ENCODE data around the gene DNAJB13.
A peak's percentile ranks its signal among the peaks of the same experiment; 100 is the strongest.

DNAJB13 gene, protein sequence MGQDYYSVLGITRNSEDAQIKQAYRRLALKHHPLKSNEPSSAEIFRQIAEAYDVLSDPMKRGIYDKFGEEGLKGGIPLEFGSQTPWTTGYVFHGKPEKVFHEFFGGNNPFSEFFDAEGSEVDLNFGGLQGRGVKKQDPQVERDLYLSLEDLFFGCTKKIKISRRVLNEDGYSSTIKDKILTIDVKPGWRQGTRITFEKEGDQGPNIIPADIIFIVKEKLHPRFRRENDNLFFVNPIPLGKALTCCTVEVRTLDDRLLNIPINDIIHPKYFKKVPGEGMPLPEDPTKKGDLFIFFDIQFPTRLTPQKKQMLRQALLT

DNA sequence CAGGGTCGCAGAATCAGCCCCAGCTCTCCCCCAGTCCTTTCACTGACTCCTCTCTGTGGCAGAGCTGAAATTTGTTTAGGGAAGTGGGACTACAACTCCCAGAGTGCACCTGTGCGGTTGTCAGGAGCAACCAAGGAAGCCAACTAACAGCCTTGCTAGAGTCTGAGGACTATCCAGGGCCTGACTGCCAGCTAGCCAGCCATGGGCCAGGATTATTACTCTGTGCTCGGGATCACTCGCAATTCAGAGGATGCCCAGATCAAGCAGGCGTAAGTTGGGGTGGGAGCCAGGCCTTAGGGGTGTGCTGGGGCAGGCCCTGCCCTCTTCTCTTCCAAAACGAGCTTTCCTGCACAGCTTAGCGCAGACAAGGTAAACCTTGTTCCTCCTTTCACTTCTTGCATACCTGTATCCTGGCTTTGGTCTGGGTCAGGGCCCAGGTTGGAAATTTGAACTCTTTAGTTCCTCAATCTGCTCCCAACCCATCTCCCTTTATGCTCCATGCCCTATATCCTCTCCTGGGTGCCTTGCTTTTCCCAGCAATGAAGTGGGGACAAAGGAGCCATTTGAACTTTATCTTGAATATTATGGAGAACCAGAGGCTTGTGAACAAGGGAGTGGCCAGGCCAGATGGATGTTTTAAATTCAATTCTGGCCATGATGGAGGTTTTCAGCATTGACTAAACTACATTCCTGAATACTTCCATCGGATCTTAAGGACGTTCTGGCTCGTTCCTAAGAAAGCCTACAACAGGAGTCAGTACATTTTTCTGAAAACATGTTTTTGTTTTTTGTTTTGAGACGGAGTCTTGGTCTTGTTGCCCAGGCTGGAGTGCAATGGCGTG is at the start of gene DNAJB13:
Gene DNAJB13 (plus strand): TSS at position 158 of the 842 bp plus-strand sequence. CDS start 44 bp downstream, at position 202.
- Histone ChIP-seq H3K4me1 (ENCODE audit: control insufficient read depth, insufficient read depth, low read length) (peaks cover 4% of the 10 kb centered on the region), H3K9ac (ENCODE audit: low read length) (no peak within 1 kb of the TSS), H3K36me3 (ENCODE audit: control insufficient read depth, insufficient read depth, low read length, severe bottlenecking) (no peaks in the 10 kb centered on the region), H3K9me3 (ENCODE audit: control insufficient read depth, low read length) (peaks cover 8% of the 10 kb centered on the region), H3K27me3 (replicated peaks; ENCODE audit: control insufficient read depth, insufficient read depth, low read length) (no peaks in the 10 kb centered on the region), H3K4me3 (ENCODE audit: low read length) (no peak within 1 kb of the TSS)
- peak; percentile 18 for DNase-seq (ENCODE audit: low read depth)

- peaks cover 25% of the 10 kb centered on the region for H3K36me3 ChIP-seq (ENCODE audit: control insufficient read depth, insufficient read depth, low read length, severe bottlenecking)
- H3K4me1 ChIP-seq (ENCODE audit: control insufficient read depth, insufficient read depth, low read length), result no peaks in the 10 kb centered on the region
- no peak overlapping the region for H3K9ac ChIP-seq (ENCODE audit: low read length)
- H3K9me3 ChIP-seq (ENCODE audit: control insufficient read depth, low read length), result no peaks in the 10 kb centered on the region
- no peaks in the 10 kb centered on the region for H3K27me3 ChIP-seq (replicated peaks; ENCODE audit: control insufficient read depth, insufficient read depth, low read length)
- no peak overlapping the region for H3K4me3 ChIP-seq (ENCODE audit: low read length)
- DNase-seq (ENCODE audit: low read depth), result no peak
Measured at GRCh38 chr11:73902303-73902702, 48.5 kb upstream of the DNAJB13 start.

- H3K4me1 ChIP-seq (ENCODE audit: control insufficient read depth, insufficient read depth, low read length), result peaks cover 1% of the 10 kb centered on the region
- H3K36me3 ChIP-seq (ENCODE audit: control insufficient read depth, insufficient read depth, low read length, severe bottlenecking), result peaks cover 20% of the 10 kb centered on the region
- no peaks in the 10 kb centered on the region for H3K27me3 ChIP-seq (replicated peaks; ENCODE audit: control insufficient read depth, insufficient read depth, low read length)
- H3K9ac ChIP-seq (ENCODE audit: low read length), result no peak overlapping the region
- H3K4me3 ChIP-seq (ENCODE audit: low read length), result no peak overlapping the region
- H3K9me3 ChIP-seq (ENCODE audit: control insufficient read depth, low read length), result no peaks in the 10 kb centered on the region
- peak; percentile 8 for DNase-seq (ENCODE audit: low read depth)
Measured at GRCh38 chr11:73907191-73907590, 43.6 kb upstream of the DNAJB13 start.

DNA sequence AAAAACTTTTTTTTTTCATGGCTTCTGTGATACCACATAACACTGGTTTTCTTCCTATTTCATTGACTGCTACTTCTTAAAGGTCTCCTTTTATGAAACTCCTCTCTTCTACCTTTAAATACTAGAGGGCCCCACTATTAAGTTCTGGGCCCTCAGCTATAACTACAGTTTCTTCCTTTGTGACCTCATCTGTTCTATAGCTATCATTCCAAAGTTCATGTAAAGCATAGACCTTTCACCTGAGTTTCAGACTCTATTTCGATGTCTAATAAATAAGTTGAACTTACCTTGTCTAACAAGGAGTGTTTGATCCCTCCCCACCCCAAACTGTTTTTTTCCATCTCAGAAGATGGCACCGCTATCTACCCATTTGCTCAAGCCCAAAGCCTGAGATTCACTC is 38.8 kb upstream of the DNAJB13 start:
- H3K36me3 ChIP-seq (ENCODE audit: control insufficient read depth, insufficient read depth, low read length, severe bottlenecking), result peaks cover 40% of the 10 kb centered on the region
- peaks cover 4% of the 10 kb centered on the region for H3K4me1 ChIP-seq (ENCODE audit: control insufficient read depth, insufficient read depth, low read length)
- no peak for DNase-seq (ENCODE audit: low read depth)
- H3K9ac ChIP-seq (ENCODE audit: low read length), result no peak overlapping the region
- H3K27me3 ChIP-seq (replicated peaks; ENCODE audit: control insufficient read depth, insufficient read depth, low read length), result no peaks in the 10 kb centered on the region
- H3K9me3 ChIP-seq (ENCODE audit: control insufficient read depth, low read length), result no peaks in the 10 kb centered on the region
- no peak overlapping the region for H3K4me3 ChIP-seq (ENCODE audit: low read length)

DNA sequence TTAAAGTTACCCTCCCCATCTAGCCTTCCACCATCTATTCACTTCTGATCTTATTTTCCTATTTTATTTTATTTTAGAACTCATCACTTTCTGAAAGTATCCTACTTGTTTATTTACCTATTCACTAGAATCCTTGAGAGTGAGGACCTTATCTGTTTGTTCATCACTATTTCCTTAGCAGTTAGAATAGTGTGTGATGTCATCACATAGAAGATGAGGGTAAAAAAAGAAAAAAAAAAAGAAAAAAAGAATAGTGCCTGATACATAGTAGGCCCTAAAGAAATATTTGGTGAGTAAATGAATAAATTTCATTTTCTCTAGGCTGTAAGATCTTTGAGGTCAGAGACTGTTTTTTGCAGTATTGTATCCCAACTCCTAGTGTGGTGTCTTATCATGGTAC is 37.4 kb upstream of the DNAJB13 start:
- H3K4me1 ChIP-seq (ENCODE audit: control insufficient read depth, insufficient read depth, low read length), result peaks cover 4% of the 10 kb centered on the region
- DNase-seq (ENCODE audit: low read depth), result no peak
- H3K4me3 ChIP-seq (ENCODE audit: low read length), result no peak overlapping the region
- H3K27me3 ChIP-seq (replicated peaks; ENCODE audit: control insufficient read depth, insufficient read depth, low read length), result no peaks in the 10 kb centered on the region
- peaks cover 47% of the 10 kb centered on the region for H3K36me3 ChIP-seq (ENCODE audit: control insufficient read depth, insufficient read depth, low read length, severe bottlenecking)
- H3K9me3 ChIP-seq (ENCODE audit: control insufficient read depth, low read length), result no peaks in the 10 kb centered on the region
- no peak overlapping the region for H3K9ac ChIP-seq (ENCODE audit: low read length)

- peaks cover 54% of the 10 kb centered on the region for H3K36me3 ChIP-seq (ENCODE audit: control insufficient read depth, insufficient read depth, low read length, severe bottlenecking)
- H3K27me3 ChIP-seq (replicated peaks; ENCODE audit: control insufficient read depth, insufficient read depth, low read length), result no peaks in the 10 kb centered on the region
- peaks cover 4% of the 10 kb centered on the region for H3K4me1 ChIP-seq (ENCODE audit: control insufficient read depth, insufficient read depth, low read length)
- H3K9ac ChIP-seq (ENCODE audit: low read length), result no peak overlapping the region
- no peak overlapping the region for H3K4me3 ChIP-seq (ENCODE audit: low read length)
- DNase-seq (ENCODE audit: low read depth), result no peak
- H3K9me3 ChIP-seq (ENCODE audit: control insufficient read depth, low read length), result no peaks in the 10 kb centered on the region
Measured at GRCh38 chr11:73914284-73914683, 36.5 kb upstream of the DNAJB13 start.

GRCh38 chr11:73916435-73916834 is 34.4 kb upstream of the DNAJB13 start:
- Histone ChIP-seq H3K36me3 (ENCODE audit: control insufficient read depth, insufficient read depth, low read length, severe bottlenecking) (peaks cover 53% of the 10 kb centered on the region), H3K4me3 (ENCODE audit: low read length) (no peak overlapping the region), H3K27me3 (replicated peaks; ENCODE audit: control insufficient read depth, insufficient read depth, low read length) (no peaks in the 10 kb centered on the region), H3K9ac (ENCODE audit: low read length) (no peak overlapping the region), H3K9me3 (ENCODE audit: control insufficient read depth, low read length) (no peaks in the 10 kb centered on the region), H3K4me1 (ENCODE audit: control insufficient read depth, insufficient read depth, low read length) (peaks cover 4% of the 10 kb centered on the region)
- DNase-seq (ENCODE audit: low read depth), result no peak

DNA sequence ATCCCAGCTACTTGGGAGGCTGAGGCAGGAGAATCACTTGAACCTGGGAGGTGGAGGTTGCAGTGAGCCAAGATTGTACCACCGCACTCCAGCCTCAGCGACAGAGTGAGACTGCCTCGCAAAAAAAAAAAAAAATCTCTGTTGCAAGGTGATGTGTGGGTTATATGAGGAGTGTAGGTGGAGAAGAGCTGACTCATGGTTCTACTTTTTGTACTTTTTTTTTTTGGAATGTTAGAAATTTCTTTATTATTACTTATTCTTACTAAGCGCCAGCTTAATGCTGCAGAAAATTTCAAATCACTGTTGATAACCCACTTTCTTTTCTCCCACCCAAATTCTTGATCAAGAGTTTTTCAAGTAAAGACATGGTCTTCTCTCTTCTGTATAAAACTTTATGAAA is 29.6 kb upstream of the DNAJB13 start:
- no peak overlapping the region for H3K4me3 ChIP-seq (ENCODE audit: low read length)
- no peak for DNase-seq (ENCODE audit: low read depth)
- H3K9me3 ChIP-seq (ENCODE audit: control insufficient read depth, low read length), result no peaks in the 10 kb centered on the region
- no peak overlapping the region for H3K9ac ChIP-seq (ENCODE audit: low read length)
- H3K36me3 ChIP-seq (ENCODE audit: control insufficient read depth, insufficient read depth, low read length, severe bottlenecking), result peaks cover 53% of the 10 kb centered on the region
- H3K4me1 ChIP-seq (ENCODE audit: control insufficient read depth, insufficient read depth, low read length), result no peaks in the 10 kb centered on the region
- H3K27me3 ChIP-seq (replicated peaks; ENCODE audit: control insufficient read depth, insufficient read depth, low read length), result no peaks in the 10 kb centered on the region

DNA sequence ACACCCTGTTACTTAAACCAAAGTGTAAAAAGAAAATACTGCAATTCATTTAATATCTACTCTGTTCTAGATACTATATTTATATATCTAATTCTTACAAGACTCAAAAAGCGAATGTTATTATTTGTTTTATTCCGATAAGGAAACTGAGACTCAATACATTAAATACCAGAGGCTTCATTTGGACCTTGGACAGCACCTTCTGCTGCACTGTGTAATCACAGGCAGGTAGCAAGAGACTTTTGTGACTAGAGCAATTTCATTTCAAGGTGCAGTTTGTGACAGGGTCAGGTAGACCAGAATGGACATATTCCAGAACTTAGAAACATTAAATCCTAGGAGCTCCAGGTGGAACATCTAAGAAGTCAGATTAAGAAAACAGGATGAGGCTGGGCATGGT is 21.4 kb upstream of the DNAJB13 start:
- Histone ChIP-seq H3K4me3 (ENCODE audit: low read length) (no peak overlapping the region), H3K4me1 (ENCODE audit: control insufficient read depth, insufficient read depth, low read length) (no peaks in the 10 kb centered on the region), H3K9me3 (ENCODE audit: control insufficient read depth, low read length) (no peaks in the 10 kb centered on the region), H3K36me3 (ENCODE audit: control insufficient read depth, insufficient read depth, low read length, severe bottlenecking) (peaks cover 46% of the 10 kb centered on the region), H3K9ac (ENCODE audit: low read length) (no peak overlapping the region), H3K27me3 (replicated peaks; ENCODE audit: control insufficient read depth, insufficient read depth, low read length) (no peaks in the 10 kb centered on the region)
- DNase-seq (ENCODE audit: low read depth), result no peak

DNA sequence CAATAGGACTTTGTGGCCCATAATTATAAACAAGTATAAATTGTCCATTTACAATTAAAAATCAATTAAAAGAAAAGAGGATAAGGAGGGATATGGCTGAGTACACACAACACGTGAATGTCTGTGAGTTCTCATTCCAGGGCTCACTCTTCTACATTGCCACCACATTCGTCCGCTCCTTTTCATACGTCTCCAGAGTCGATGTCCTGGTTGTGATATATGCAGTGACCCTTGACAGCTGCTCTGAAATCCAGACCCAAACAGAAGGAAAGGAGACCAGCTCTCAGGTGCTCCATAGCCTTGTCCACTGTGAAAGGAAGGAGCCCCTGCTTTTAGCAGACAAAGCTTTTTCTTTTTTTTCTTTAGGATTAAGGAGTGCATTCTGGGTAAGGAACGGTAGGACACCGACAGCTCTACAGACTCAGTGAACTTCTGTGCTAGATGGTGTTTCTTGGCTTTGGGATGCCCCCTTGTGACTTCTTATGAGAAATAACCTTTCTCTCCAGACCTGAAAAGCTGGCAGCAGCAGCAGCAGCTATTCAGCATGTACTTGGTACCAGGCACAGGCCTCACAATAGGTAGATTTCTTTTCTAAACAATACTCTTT is 19.7 kb upstream of the DNAJB13 start:
- peak; percentile 67 for DNase-seq (ENCODE audit: low read depth)
- peaks cover 39% of the 10 kb centered on the region for H3K36me3 ChIP-seq (ENCODE audit: control insufficient read depth, insufficient read depth, low read length, severe bottlenecking)

GRCh38 chr11:73931951-73932350 is 18.9 kb upstream of the DNAJB13 start:
- Histone ChIP-seq H3K4me3 (ENCODE audit: low read length) (no peak overlapping the region), H3K36me3 (ENCODE audit: control insufficient read depth, insufficient read depth, low read length, severe bottlenecking) (peaks cover 36% of the 10 kb centered on the region), H3K9ac (ENCODE audit: low read length) (no peak overlapping the region), H3K4me1 (ENCODE audit: control insufficient read depth, insufficient read depth, low read length) (no peaks in the 10 kb centered on the region), H3K9me3 (ENCODE audit: control insufficient read depth, low read length) (no peaks in the 10 kb centered on the region), H3K27me3 (replicated peaks; ENCODE audit: control insufficient read depth, insufficient read depth, low read length) (no peaks in the 10 kb centered on the region)
- no peak for DNase-seq (ENCODE audit: low read depth)

More for the DNA sequence above, 19.7 kb upstream of the DNAJB13 start:
- Histone ChIP-seq H3K4me1 (ENCODE audit: control insufficient read depth, insufficient read depth, low read length) (no peaks in the 10 kb centered on the region), H3K4me3 (ENCODE audit: low read length) (no peak overlapping the region), H3K9me3 (ENCODE audit: control insufficient read depth, low read length) (no peaks in the 10 kb centered on the region), H3K27me3 (replicated peaks; ENCODE audit: control insufficient read depth, insufficient read depth, low read length) (no peaks in the 10 kb centered on the region), H3K9ac (ENCODE audit: low read length) (no peak overlapping the region)

Measured in adipocyte (in vitro differentiated cells).